Gastrocnemius medialis (tissue), 4 donors: ENCODE measurements around the gene PSAT1.
A peak's percentile ranks its signal among the peaks of the same experiment; 100 is the strongest.

ENCODE experiments used
- CTCF ChIP-seq, 5 experiments: fragments of 450-650 bp in 3 of 5; fragments of 200-600 bp in 2 of 5; sonication (generic) in 2 of 5; IDR thresholded peaks in 4 of 5; conservative IDR thresholded peaks in 1 of 5; 1 replicate in 4 of 5; 2 replicates in 1 of 5; pipeline ENCODE4 v1.5.1; 2016 to 2019; ENCODE audit warnings: antibody characterized with exemption in 5 of 5, mild to moderate bottlenecking in 3 of 5, moderate library complexity in 3 of 5
- POLR2A ChIP-seq, 2 donors: fragments of 450-650 bp; IDR thresholded peaks; one replicate each; pipeline ENCODE4 v1.6.1; 2017; ENCODE audit warnings: antibody characterized with exemption in 2 of 2, mild to moderate bottlenecking in 2 of 2, moderate library complexity in 2 of 2

- TF ChIP-seq POLR2A (IDR thresholded peaks at IDR 0.05) (no peak), CTCF (IDR thresholded peaks at IDR 0.05 in 4 of 5, conservative IDR thresholded peaks at IDR 0.05 in 1 of 5) (peak in 4 of 5 experiments; percentile 22 to 56 (median 36))
Measured at GRCh38 chr9:78261403-78262001, 35.4 kb upstream of the PSAT1 start.
